ENCODE data around the gene RNF181.

RNF181 gene

DNA sequence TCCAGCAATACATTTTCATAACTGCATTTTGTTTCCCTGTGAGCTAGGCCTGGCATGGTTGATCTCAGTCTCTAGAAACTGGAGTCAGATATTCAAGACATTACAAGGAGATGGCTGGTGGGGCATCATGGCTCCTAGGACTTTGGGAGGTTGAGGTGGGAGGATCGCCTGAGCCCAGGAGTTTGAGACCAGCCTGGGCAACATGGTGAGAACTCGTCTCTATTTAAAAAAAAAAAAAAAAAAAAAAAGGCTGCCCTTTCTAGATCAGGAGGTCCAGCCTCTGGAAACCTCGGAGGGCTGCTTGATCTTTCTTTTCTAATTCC is 18.5 kb upstream of the RNF181 start:
- TF ChIP-seq CTCF (IDR thresholded peaks at IDR 0.05), result no peak
- H3K27ac ChIP-seq, result no peak overlapping the region

DNA sequence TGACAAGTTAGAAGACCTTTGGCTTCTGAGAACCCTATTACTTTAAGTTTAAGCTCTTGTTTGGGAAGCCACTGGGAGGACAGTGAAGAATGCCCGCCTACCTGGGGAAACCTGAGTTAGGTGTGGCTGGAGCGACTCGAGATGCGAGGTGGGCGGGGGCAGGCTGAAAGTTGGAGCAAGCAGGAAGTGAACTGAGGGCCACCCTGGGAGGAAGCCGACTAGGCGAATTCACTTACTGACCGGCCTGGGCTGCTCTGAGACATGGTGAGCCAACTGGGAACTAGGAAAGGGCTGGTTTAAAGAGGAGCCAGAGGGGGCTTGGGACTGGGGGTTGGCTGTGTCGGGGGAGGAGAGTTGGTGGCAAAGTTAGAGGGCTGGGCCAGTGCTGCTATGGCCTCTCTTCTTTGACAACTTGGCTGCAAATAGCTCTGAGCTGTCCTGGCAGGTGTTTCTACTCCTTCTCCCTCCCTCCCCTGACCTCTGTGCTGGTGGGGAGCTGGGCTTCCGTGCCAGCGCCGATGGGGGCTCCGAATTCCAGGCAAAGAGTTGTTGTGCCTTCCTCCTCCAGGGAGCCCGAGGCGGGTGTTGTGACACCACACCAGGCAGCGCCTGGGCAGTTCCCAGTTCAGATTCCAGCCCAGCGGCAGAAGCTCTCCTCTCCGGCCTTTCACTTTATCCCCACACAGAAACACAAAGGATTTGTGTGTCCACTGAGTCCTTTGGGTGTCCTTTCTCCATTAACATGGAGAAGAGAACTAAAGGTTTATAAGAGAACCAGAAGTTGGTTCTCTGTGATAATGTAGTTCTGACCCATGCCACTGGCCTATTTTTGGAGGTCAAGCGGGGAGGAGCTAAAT is 17.9 kb upstream of the RNF181 start, which contains the start of gene VAMP8:
TSS of gene VAMP8 (plus strand) at position 201 of the 857 bp plus-strand sequence. CDS start at position 262, 61 bp downstream.
- DNase-seq (ENCODE audit: low spot score), result no peak
- peak within 1 kb of the TSS; percentile 49 for H3K4me3 ChIP-seq
- no peak for TF ChIP-seq CTCF (IDR thresholded peaks at IDR 0.05)
- H3K27ac ChIP-seq, result peak within 1 kb of the TSS; percentile 37 to 80

More for the DNA sequence above, 18.5 kb upstream of the RNF181 start:
- no peak overlapping the region for H3K4me3 ChIP-seq
- DNase-seq (ENCODE audit: low spot score), result no peak

DNA sequence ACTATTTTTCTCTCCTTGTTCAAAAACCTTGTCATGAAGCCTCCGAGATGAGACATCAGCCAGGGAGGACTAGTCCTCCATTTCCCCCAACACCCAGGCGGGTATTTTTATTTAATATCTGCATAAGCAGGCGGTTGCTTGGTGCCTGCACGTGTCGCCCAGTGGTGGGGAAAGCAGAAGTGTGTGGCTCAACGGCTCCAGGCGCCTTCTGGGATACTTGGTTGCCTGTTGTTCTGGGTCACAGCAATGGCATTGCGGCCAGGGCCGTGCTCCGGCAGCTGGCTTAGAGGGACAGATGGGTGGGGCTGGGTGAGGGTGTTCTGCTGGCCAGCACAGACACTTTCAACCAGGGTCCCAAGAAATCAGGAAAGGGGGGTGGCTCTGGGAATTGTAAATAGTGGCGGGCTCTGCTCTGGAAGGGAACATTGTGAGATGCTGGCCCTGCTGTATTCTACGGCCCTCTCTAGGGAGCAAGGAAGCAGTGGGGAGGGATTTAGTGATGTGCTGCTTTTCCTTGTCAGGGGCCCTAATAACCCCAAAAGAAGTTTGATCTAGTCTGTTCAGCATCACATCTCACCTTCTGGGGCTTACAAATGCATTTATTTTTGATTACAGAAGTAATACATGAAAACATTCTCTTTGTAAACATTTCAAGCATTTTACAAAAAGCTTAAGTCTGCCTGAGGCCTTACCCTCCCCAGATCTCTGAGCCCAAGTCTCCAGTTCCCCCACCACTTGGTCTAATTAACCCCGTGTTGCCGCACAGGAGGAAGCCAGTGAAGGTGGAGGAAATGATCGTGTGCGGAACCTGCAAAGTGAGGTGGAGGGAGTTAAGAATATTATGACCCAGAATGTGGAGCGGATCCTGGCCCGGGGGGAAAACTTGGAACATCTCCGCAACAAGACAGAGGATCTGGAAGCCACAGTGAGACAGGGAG is 17.0 kb upstream of the RNF181 start:
- TF ChIP-seq CTCF (IDR thresholded peaks at IDR 0.05), result no peak
- H3K27ac ChIP-seq, result peak overlapping the region; percentile 37 to 80
- no peak for DNase-seq (ENCODE audit: low spot score)
- peak overlapping the region; percentile 49 for H3K4me3 ChIP-seq

GRCh38 chr2:85579266-85579935 is 16.1 kb upstream of the RNF181 start:
- peak overlapping the region; percentile 37 to 80 for H3K27ac ChIP-seq
- H3K4me3 ChIP-seq, result no peak overlapping the region
- TF ChIP-seq CTCF (IDR thresholded peaks at IDR 0.05), result no peak
- no peak for DNase-seq (ENCODE audit: low spot score)

DNA sequence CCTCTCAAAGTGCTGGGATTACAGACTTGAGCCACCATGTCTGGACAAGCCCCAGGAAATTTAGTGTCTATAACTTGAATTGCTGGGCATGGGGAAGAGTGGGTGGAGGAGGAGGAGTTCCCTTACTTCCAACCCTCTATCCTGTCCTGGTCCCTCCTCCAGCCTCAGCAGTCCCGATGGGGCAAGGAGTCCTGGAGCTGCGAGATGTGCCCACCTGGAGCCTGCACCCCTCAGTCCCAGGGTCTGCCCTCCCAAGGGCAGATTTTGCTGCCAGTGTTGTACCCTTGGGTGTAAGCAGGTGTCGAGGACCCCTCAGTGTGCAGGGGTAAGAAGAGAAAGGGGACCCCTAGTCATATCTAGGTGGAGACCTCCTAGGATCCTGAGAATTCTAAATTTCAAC is 15.3 kb upstream of the RNF181 start:
- no peak for DNase-seq (ENCODE audit: low spot score)
- H3K4me3 ChIP-seq, result no peak overlapping the region
- H3K27ac ChIP-seq, result peak overlapping the region in 1 of 2 donors; percentile 55
- TF ChIP-seq CTCF (IDR thresholded peaks at IDR 0.05), result no peak

GRCh38 chr2:85582492-85582891 is 13.1 kb upstream of the RNF181 start:
- no peak for DNase-seq (ENCODE audit: low spot score)
- no peak overlapping the region for H3K27ac ChIP-seq
- no peak overlapping the region for H3K4me3 ChIP-seq
- TF ChIP-seq CTCF (IDR thresholded peaks at IDR 0.05), result no peak
